Measurements from ENCODE around the gene LAMA5. TPM values are rescaled to one million over a fixed set of nuclear protein-coding genes. Genes with fewer than 3 reads are reported as not detected.

LAMA5 gene
- total RNA-seq, 1 experiment from 2014 or later = 321 TPM

- BruUV-seq (replicated peaks) = no TSS peak
- no peak overlapping the region for H3K4me2 ChIP-seq (ENCODE audit: low read length)
- no peaks in the 10 kb centered on the region for H3K9me3 ChIP-seq (ENCODE audit: control insufficient read depth in 1 of 2, insufficient read depth in 1 of 2, low read depth in 1 of 2, low read length in 2 of 2)
- ChIA-PET RAD21 (ENCODE audit: low non-redundant PET in 1 of 2, low total read pairs in 2 of 2, uncharacterized antibody in 2 of 2, unreplicated experiment in 2 of 2) (no interaction called here), POLR2A (no interaction called here), CTCF (no interaction called here)
- H3K27me3 ChIP-seq (ENCODE audit: insufficient read depth, low read length) = no peaks in the 10 kb centered on the region
- ATAC-seq (peak; percentile 49), DNase-seq (ENCODE audit: low read depth, low spot score) (peak; percentile 10)
- TF ChIP-seq SRF (IDR thresholded peaks at IDR 0.05; ENCODE audit: low read depth) (no peak), CBX3 (IDR thresholded peaks at IDR 0.05; ENCODE audit: low read depth) (no peak)
- peaks cover 7% of the 10 kb centered on the region; the same call in 1 of the 2 replicates for H3K79me2 ChIP-seq (ENCODE audit: insufficient read depth, low read length)
- intact Hi-C loops (cut with micrococcal nuclease) = no loop called here
- no peak overlapping the region for H3K9ac ChIP-seq (ENCODE audit: low read length)
- H3K27ac ChIP-seq (ENCODE audit: low read depth, low read length) = peak overlapping the region; percentile 27; the same call in 1 of the 2 replicates
- no peaks in the 10 kb centered on the region for H3K9me2 ChIP-seq (ENCODE audit: insufficient read depth)
- no peak overlapping the region for H3K4me3 ChIP-seq (replicated peaks in 1 of 2; ENCODE audit: low read depth in 1 of 2, low read length in 2 of 2)
- H3K36me3 ChIP-seq (ENCODE audit: control insufficient read depth in 1 of 2, insufficient read depth in 2 of 2, low read length in 2 of 2) = peaks cover 9 to 47% of the 10 kb centered on the region in 2 experiments
- H4K20me1 ChIP-seq (ENCODE audit: insufficient read depth) = no peaks in the 10 kb centered on the region
- no peak overlapping the region for H2AFZ ChIP-seq (ENCODE audit: low read depth, low read length, poor library complexity, severe bottlenecking)
- peaks cover 0 to 5% of the 10 kb centered on the region in 2 experiments; a peak in 1 of 4 replicates for H3K4me1 ChIP-seq (ENCODE audit: control insufficient read depth in 1 of 2, insufficient read depth in 2 of 2, low read length in 2 of 2)
Measured at GRCh38 chr20:62320581-62321354, 46.3 kb downstream of the LAMA5 start.

DNA sequence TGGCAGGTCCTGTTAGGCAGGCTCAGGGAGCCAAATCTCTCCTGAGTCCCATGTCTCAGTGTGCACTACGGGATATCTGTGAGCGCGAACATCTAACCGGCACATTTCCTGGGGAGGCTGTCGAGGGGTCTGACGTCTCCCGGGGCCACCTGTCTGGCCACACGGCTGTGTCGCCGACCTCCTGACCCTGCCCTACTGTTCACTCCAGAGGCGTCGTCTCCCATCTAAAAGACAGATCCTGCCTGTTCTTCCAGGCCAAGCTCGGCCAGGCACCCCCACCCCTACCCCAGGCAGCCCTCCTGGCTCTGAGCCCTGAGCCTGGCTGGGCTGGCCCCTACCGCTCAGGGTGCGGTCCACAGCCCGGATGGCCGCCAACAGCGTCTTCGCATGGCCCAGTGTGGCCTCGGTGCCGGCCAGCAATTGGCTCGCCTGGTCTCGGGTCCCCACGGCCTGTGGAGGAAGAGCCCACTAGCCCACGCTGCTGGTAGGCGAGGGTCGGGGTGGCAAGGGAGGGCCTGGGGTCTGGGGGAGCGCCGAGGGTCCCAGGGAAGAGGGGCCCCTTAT, 47.7 kb downstream of the LAMA5 start:
- no peaks in the 10 kb centered on the region for H3K9me3 ChIP-seq (ENCODE audit: control insufficient read depth in 1 of 2, insufficient read depth in 1 of 2, low read depth in 1 of 2, low read length in 2 of 2)
- H3K9ac ChIP-seq (ENCODE audit: low read length) = no peak overlapping the region
- no peak for ATAC-seq
- DNase-seq (ENCODE audit: low read depth, low spot score) = no peak
- H3K9me2 ChIP-seq (ENCODE audit: insufficient read depth) = no peaks in the 10 kb centered on the region
- no peak overlapping the region for H3K4me2 ChIP-seq (ENCODE audit: low read length)
- H3K36me3 ChIP-seq (ENCODE audit: control insufficient read depth in 1 of 2, insufficient read depth in 2 of 2, low read length in 2 of 2) = peaks cover 17 to 53% of the 10 kb centered on the region in 2 experiments
- peaks cover 7% of the 10 kb centered on the region; the same call in 1 of the 2 replicates for H3K79me2 ChIP-seq (ENCODE audit: insufficient read depth, low read length)
- H2AFZ ChIP-seq (ENCODE audit: low read depth, low read length, poor library complexity, severe bottlenecking) = no peak overlapping the region
- no peaks in the 10 kb centered on the region for H3K27me3 ChIP-seq (ENCODE audit: insufficient read depth, low read length)
- TF ChIP-seq EZH2 (IDR thresholded peaks at IDR 0.05) = no peak
- TF ChIP-seq EZH2phosphoT487 (IDR thresholded peaks at IDR 0.05; ENCODE audit: borderline replicate concordance) = no peak
- TF ChIP-seq SRF (IDR thresholded peaks at IDR 0.05; ENCODE audit: low read depth) = no peak
- no peak for TF ChIP-seq CBX3 (IDR thresholded peaks at IDR 0.05; ENCODE audit: low read depth)
- no peak for TF ChIP-seq EGR1 (IDR thresholded peaks at IDR 0.05; ENCODE audit: low read depth)
- TF ChIP-seq CTCF (IDR thresholded peaks at IDR 0.05 in 2 of 3, conservative IDR thresholded peaks at IDR 0.05 in 1 of 3; ENCODE audit: borderline replicate concordance in 1 of 3, insufficient read depth in 1 of 3, low read depth in 2 of 3, low read length in 2 of 3) = no peak
- TF ChIP-seq ZNF274 (IDR thresholded peaks at IDR 0.05; ENCODE audit: low read depth, low read length) = no peak
- no peak for TF ChIP-seq ATF3 (IDR thresholded peaks at IDR 0.05)
- TF ChIP-seq ELF1 (IDR thresholded peaks at IDR 0.05; ENCODE audit: borderline replicate concordance, low read depth) = no peak
- no peak for TF ChIP-seq JUND (IDR thresholded peaks at IDR 0.05)
- H4K20me1 ChIP-seq (ENCODE audit: insufficient read depth) = no peaks in the 10 kb centered on the region
- no TSS peak for BruUV-seq (replicated peaks)
- ChIA-PET CTCF (no interaction called here), POLR2A (no interaction called here), RAD21 (ENCODE audit: low non-redundant PET in 1 of 2, low total read pairs in 2 of 2, uncharacterized antibody in 2 of 2, unreplicated experiment in 2 of 2) (interaction anchor here in 1 of 2 experiments (0.6 kb wide), 1 partner anchor 104 kb away, joined by 3 read pairs; no protein-coding TSS in a partner anchor)
- peaks cover 0 to 5% of the 10 kb centered on the region in 2 experiments; a peak in 1 of 4 replicates for H3K4me1 ChIP-seq (ENCODE audit: control insufficient read depth in 1 of 2, insufficient read depth in 2 of 2, low read length in 2 of 2)
- H3K4me3 ChIP-seq (replicated peaks in 1 of 2; ENCODE audit: low read depth in 1 of 2, low read length in 2 of 2) = no peak overlapping the region
- intact Hi-C loops (cut with micrococcal nuclease) = no loop called here
- H3K27ac ChIP-seq (ENCODE audit: low read depth, low read length) = peak overlapping the region; percentile 29; the same call in 1 of the 2 replicates
